Measurements from ENCODE around the gene GMCL1.
"Not testable (repeated sequence)": the region's sequence is repeated elsewhere in the genome, so short reads cannot be mapped to it uniquely, and the experiment has no call there.

Gene GMCL1

DNA sequence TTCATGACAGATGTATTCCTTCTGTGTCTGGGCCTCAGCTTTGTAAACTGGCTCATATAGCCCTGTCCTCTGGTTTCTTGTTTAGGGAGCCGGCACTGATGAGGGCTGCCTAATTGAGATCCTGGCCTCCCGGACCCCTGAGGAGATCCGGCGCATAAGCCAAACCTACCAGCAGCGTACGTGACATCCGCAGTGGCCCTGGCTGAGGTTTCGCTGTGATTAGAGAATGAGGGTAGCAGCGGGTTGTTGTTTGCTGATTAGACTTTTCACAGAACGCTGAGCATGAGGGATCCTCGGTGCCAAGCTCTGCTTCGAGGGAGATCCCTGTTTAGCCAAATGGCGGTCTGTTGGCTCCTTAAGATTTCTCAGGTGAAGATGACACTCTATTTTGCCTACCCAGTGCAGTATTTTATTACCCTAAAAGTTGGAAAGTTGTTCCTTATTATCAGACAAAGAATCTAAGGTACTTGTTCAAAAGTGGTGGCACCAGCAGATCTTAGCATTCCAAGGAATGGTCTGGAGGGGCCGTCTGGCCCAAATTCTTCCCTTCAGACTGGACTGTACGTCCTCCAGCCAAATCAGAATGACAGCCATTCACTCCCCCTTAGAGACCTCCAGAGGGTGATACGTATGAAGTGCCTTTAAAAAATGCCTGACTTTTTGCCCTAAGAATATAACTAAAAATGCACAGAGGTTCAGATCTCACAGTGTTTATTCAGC is 21.5 kb upstream of the GMCL1 start:
- no peak for DNase-seq (ENCODE audit: low read depth)

DNA sequence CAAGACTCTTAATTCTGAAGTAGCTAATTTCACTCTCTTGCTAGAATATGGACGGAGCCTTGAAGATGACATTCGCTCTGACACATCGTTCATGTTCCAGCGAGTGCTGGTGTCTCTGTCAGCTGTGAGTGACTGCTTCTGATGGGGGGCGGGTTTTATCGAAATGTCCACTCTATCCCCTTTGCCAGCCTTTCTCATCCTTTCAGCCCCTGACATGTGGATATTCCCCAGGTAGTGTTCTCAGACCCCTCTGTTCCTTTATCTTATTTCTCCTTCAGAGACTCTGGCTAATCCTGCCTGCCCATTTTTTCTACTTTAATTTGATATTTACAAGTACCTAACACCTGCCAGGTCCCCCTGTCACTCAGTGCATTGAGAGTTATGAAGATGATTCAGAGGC is 18.9 kb upstream of the GMCL1 start:
- no peak for DNase-seq (ENCODE audit: low read depth)

DNA sequence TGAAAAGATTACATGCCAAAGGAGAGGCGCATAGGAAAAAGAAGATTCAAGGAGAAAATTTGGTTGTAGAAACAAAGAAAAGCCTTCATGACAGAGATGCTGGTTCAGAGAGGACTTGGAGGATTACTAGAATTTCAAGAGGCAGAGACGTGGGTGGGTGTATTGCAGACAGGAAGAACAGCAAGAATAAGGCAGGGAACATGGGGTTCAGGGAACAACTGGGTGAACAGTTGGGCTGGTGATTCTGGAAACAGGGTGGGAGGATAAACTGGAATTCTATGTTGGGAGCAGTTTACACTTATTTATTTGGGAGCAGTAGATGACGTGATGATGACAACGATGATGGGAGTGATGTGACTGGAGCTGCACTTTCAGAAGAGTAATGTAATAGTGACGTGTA is 18.4 kb upstream of the GMCL1 start:
- no peak for DNase-seq (ENCODE audit: low read depth)

DNA sequence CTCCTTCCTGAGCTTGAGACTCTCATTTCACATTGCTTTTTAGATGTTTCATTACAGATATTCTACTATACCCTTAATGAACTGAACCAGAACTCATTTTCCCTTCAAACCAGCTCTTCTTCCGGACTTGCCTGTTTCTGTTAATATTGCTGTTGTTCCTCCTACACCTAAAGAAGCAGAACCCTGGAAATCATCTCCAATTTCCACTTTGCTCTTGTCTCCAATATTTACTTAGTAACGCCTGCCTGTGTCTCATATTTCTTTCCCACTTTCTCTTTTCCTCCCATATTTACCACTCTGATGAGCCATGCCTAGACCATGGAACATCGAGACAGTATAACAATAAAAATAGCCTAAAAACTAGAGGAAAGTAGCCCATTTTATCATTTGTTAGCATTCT is 17.9 kb upstream of the GMCL1 start:
- no peak for DNase-seq (ENCODE audit: low read depth)

DNA sequence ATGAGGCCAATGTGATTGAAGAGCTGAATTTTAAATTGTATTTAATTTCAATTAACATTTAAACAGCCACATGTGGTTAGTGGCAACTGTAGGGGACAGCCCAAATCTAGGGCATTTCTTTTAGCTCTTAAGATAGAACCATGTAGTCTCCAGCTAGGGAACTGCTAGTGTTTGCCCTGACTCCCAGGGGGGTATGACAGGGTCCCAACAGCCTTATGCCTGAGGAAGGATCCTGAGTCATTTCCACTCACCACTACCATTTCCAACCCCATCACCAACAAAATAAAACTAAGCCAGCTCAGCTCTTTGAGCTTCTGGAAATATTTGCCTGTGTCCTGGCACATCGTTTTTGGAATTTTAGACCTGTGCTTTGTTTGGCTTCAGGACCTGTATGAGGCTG is 13.7 kb upstream of the GMCL1 start:
- DNase-seq (ENCODE audit: low read depth) = peak; percentile 7

DNA sequence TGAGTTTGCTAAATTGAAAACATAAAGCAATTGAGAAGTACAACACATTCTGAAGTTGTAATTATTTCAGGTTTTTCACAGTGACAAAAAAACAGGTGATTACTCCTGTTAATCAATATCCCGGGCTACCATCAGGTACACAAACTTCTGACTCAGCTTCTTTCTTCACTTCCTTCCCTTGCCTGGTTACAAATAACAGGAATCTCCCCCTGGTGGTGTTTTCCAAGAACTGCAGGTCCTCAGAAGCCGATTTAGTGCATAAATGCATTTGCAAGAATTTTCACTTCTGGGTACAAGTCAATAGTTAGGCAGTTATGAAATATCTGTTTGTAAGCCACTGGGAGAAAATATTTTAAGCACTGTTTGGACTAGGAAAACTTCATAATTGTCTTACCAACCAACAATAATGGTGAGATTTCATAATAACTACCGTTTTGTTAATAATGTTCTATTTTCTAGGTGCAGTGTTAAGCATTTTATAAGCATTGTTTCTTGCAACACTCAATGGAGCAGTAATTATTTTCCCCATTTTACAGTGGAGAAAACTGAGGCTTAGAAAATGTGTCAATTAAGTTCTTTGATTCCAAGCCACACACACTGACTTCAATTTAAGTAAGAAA is 12.4 kb upstream of the GMCL1 start:
- peak; percentile 87 for DNase-seq (ENCODE audit: low read depth)

DNA sequence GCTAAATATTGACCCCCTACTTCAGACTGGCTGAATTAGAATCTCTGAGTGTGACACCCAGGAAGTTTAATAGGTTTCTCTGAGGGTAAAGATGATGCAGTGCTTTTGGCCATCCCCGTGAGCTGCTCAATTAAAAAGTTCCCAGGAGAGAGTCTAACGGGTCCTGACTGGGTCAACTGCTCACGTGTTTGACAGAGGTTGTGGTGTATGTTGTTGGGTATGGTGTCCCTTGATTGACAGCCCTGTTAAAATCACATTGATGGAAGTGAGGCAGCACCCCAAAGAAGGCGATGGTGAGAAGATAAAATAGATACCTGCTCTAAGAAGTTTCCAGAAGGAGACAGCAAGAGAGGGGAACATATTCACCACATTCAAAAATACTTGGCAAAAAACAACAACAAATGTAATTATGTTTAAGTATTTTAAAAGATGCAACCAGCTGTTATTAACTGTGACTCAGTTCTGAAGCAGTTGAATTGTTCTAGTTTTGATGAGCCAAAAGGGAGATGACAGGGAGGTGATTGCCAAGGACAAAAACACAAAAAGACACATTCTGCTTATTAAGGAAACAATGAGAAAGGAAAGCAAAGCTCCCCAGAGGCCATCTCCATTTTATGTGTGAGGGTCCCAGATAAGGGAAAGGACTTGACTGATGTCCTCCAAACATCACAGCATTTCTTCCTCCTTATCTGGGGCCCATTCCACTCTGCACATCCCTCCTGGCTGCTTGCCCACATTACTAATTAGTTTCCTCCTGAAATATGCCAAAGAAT is 11.5 kb upstream of the GMCL1 start:
- DNase-seq (ENCODE audit: low read depth) = peak; percentile 8

DNA sequence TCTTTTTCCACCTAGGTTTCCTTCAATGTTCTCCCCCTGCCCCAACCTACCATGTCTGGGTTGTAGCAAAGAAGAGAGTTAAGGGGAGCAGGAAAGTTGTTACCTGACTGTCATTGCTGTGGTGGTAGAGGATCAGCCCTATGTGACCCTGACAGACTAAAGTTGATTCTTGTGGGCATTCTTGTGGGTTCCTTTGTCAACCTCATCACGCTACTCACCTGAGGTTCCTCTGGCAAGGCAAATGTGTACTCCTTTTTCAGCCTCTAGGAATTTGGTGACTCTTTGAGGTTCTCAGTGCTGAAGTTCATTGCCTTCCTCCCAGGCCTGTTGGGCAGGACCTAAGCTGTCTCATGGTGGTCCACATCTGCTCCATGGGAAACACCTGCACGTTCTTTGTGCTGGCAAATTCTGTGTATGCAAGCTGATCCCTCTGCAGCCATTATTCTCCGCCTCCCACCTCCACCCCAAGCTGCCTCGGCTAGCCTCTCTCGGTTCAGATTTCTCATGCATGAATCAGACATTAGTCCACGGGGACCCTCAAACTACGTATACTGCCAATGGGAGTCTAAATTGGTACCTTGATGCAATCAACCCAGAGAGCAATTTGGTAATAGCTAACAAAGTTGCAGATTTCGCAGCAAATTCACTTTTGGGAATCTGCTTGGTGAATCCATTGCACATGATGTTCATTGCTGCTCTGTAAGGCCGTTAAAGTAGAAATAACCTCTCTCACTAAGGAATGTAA is 1.5 kb upstream of the GMCL1 start:
- DNase-seq (ENCODE audit: low read depth) = peak; percentile 17

DNA sequence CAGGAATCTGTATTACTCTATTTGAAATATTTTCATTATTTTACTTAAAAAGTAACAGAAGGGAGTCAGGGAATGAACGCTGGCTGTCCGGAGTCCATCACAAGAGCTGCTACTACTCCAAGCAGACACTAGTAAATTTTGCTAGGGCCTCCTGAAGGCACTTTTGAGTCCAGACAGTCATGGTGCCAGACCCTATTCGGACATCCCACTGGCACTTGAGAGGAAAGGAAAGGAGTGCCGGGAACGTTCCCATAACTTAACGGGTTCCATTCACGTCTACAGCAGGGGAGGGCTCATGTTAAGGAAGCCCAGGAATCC is 563 bp upstream of the GMCL1 start:
- no peak for DNase-seq (ENCODE audit: low read depth)

DNA sequence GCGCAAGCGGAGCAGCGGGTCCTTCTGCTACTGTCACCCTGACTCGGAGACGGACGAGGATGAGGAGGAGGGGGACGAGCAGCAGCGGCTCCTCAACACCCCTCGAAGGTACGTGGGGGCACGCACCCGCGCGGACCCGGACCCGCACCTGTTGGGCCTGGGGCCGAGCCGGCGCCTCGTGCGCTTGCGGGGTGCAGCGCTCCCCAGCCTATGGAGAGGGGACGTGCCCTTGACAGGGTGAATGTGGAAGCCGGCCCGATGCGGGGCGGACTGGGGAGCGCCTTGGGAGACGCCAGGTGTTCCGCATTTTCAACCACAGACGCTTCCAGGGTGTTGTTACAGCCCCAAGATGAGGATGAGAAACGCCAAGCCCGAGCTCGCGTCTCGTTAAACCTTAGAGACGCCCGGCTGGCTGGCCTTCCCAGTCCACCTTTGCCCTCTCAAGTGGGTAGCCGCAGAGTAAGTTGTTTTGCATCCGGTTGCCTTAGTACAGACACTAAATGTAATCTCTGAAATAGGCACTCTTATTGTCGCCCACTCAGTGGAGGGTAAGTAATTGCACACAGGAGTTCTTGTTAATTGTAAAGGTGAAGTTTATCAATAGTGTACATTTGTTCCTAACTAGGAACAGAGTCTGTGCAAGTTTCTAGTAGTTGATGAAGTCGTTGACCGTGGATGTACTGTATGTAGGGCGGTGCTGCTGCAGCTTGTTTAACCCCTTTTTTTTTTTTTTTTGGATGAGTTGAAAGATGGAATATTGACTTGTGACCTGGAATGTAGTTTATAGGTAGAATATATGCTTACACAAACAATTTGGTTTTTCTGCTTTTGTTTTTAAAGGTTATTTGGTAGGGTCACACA is 815 bp downstream of the GMCL1 start:
- peak; percentile 20 for DNase-seq (ENCODE audit: low read depth)

DNA sequence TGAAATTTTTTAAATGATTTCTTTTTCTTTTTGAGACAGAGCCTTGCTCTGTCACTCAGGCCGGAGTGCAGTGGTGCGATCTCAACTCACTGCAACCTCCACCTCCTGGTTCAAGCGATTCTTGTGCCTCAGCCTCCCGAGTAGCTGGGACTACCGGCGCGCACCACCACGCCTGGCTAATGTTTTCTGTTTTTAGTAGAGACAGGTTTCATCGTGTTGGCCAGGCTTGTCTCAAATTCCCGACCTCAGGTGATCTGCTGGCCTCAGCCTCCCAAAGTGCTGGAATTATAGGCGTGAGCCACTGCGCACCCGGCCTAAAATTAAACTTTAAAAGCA is 1.4 kb downstream of the GMCL1 start:
- DNase-seq (ENCODE audit: low read depth) = not testable (repeated sequence)

DNA sequence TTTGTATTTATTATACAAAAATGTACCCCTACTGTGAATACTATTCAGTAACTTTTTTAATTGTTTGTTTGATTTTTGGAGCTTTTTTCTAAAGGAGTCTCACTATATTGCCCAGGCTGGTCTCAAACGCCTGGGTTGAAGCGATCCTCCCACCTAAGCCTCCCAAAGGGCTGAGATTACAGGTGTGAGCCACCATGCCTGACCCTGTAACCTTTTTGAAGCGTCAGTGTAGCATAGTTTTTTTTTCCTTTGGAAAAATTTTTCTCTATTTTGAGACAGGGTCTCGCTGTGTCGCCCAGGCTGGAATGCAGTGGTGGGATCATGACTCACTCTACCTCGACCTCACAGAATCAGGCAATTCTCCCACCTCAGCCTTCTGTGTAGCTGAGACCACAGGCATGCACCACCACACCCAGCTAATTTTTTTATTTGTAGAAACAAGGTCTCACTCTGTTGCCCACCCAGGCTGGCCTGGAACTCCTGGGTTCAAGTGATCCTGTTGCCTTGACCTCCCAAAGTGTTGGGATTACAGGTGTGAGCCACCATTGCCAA is 2.0 kb downstream of the GMCL1 start:
- peak; percentile 16 for DNase-seq (ENCODE audit: low read depth)

DNA sequence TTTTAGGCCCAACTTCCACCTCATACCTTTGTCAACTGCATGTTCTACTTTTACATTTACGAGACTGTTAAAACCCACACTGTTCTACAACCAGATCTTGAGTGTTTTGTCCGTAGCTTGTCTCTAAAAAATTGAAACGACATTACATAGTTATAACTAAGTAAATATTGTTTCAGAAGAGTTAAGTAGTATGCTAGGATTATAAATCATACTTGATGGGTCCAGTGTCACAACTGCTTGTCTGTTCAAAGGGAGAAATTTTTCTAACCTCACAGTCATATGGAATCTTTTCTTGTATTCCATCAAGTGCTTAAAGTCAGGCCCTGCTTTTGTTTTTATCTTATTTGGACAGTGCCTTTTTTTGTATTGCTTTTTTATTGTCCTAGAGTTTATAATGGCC is 4.3 kb downstream of the GMCL1 start:
- DNase-seq (ENCODE audit: low read depth) = no peak

DNA sequence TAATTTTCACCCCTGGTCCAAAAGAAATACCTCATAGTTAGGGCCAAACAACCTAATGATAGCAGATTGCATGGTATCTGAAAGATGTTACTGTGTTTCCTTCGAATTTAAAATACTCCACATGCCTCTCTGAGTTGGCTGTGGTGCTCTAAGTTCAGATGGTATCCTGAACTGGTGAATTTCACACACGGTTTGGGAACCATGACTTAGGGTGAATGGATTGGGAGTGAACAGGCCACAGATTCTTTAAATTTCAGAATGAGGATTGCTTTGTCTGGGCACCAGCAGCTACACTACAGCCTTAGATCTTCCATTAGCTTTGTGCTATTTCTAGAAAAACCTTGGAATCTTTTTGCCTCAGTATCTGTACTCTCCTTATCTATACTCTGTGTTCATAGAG is 6.2 kb downstream of the GMCL1 start:
- DNase-seq (ENCODE audit: low read depth) = no peak

DNA sequence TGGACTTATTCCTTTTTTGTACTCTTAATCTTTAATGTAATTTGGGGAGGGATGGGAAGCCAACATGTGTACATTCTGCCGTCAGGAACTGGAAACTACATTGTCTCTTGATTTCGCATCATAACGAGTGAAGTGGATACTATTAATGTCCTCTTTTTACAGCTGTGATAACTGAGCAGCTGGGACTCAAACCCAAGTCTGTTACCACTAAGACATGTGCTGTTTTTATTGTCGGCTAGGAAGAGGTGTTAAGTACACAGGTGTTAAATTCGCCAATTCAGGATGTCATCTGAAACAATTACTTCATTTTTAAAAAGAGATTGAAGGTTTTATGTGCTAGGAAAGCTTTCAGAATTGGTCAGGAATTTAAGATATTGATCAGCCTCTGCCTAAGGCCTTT is 6.9 kb downstream of the GMCL1 start:
- no peak for DNase-seq (ENCODE audit: low read depth)

DNA sequence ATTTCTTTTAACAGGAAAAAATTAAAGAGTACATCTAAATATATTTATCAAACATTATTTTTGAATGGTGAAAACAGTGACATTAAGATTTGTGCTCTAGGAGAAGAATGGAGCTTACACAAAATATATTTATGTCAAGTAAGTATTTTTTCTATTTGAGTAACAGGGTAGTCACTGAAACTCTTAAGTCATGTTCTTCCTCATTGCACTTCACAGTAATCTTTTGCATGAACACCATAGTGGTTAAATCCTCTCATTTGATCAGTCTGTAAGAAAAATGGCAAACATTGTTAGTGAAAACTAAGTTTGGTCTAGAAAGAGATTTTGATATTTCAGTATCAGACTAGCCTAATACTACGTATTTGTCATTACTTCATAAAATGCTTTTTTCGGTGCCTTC is 8.1 kb downstream of the GMCL1 start:
- DNase-seq (ENCODE audit: low read depth) = no peak

DNA sequence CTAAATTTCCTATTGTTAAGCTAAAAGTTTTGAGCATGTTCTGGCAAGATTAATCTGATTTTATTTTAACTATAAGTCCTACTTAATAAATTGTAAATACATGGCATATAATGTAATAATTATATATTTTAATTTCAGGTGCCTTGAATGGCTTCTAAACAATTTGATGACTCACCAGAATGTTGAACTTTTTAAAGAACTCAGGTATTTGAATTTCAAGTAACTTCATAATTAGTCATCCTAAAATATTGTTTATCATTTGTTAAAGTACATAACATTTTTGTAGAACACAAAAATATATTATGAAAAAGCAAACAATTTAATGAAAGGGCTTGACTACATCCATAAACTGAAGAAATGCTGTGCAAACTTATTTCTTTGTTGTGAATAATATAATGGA is 14.5 kb downstream of the GMCL1 start:
- DNase-seq (ENCODE audit: low read depth) = no peak

DNA sequence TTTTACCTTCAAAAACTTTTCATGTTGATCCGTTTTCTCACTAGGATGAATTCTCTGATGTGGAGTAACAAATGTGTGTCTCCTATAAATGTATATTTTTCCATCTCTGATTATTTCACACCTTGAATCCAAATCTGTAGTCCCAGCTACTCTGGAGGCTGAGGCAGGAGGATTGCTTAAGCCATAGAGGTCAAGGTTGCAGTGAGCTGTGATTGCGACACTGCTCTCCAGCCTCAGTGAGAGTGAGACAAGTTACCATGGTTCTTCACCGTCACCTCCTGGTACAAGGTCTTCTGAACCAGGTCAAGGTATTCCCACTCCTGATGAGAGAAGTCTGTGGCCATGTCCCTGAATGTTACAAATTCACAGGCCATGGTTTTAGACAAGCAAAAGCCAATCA is 15.1 kb downstream of the GMCL1 start:
- no peak for DNase-seq (ENCODE audit: low read depth)

DNA sequence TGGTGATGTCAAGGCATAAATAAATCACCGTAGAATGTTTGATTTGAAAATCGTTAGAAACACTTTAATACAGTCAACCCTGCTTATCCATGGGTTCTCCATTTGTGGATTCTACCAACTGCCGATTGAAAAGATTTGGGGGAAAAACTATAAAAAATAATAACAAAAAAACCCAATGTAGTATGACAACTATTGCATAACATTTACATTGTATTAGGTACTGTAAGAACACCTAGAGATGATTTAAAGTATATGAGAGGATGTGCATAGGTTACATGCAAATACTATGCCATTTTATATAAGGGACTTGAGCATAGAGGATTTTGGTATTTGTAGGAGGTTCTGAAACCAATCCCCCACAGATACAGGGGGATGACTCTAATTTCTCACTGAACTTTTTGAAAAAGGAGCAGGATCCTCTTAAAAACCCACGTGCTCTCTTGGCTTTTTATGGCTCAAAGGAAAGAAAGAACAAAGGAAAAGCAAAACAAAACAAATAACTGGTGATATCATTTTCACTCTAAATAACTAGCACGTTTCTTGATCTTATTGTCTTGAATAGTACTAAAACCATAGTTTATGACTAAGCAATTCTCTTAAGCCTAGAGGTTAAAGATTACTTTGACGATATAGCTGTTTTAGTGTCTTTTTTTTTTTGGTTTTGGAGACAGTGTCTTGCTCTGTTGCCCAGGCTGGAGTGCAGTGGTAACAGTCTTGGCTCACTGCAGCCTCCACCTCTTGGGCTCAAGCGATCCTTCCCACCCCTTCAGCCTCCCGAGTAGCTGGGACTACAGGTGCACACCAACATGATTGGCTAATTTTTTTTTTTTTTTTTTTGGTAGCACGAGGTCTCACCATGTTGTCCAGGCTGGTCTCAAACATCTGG is 17.0 kb downstream of the GMCL1 start:
- DNase-seq (ENCODE audit: low read depth) = no peak

DNA sequence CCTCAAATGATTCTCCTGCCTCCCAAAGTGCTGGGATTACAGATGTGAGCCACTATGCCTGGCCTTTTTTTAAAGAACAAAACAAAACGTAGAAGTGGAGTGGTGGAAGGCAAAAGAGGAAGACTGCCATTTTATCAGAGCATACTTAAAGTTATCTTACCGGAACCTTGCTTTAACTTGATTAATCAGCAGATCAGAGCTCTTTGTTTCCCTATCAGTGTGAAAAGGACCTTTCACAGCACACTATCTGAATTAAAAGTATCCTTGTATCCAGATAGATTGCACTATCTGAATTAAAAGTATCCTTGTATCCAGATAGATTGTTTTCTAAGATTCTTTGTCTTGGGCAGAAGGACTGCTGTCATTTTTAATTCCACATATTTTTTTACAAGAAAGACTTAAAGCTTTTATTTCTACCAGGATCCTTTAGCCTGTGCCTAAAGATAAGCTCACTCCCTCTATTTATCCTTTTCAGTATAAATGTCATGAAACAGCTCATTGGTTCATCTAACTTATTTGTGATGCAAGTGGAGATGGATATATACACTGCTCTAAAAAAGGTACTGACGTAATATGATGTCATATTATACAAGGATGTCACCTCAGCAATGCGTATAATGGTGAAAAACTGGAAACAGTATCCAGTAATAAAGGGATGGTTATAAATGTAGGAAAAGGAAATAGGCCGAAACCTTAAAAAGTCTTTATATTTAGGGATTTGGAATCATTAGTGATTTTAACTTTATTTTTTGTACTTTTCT is 17.8 kb downstream of the GMCL1 start:
- no peak for DNase-seq (ENCODE audit: low read depth)
